Testis (tissue), 3 donors: ENCODE measurements around the gene LACTB. TPM values are rescaled to one million over a fixed set of nuclear protein-coding genes. Genes with fewer than 3 reads are reported as not detected.

Source experiments
- DNase-seq: peaks from one replicate; pipeline ENCODE4 v3.0.0-alpha.2; 2019
- H3K27ac ChIP-seq, 2 donors: fragments of 200-600 bp; sonication (generic); one replicate each; pipeline ENCODE4 v1.5.1; 2019
- H3K27me3 ChIP-seq: fragments of 200-600 bp; sonication (generic); one replicate; pipeline ENCODE4 v1.5.1; 2019
- H3K36me3 ChIP-seq: fragments of 200-600 bp; sonication (generic); one replicate; pipeline ENCODE4 v1.5.1; 2017; ENCODE audit warnings: low read depth; ENCODE audit errors: missing control alignments
- H3K4me1 ChIP-seq: fragments of 200-600 bp; sonication (generic); one replicate; pipeline ENCODE4 v1.5.1; 2019
- H3K4me3 ChIP-seq, 2 donors: fragments of 200-600 bp; sonication (generic); one replicate each; pipeline ENCODE4 v1.5.1; 2017 to 2019
- H3K9me3 ChIP-seq: fragments of 200-600 bp; sonication (generic); one replicate; pipeline ENCODE4 v1.5.1; 2017
- POLR2A ChIP-seq: fragments of 450-650 bp; IDR thresholded peaks from one replicate; pipeline ENCODE4 v1.6.1; 2017; ENCODE audit warnings: antibody characterized with exemption, mild to moderate bottlenecking, moderate library complexity
- WGBS, 2 donors: methylation state at CpG; one replicate each; pipeline ENCODE4 v1.1.5; 2018; 5-methylcytosine and 5-hydroxymethylcytosine counted together
- intact Hi-C: fragments of 100-400 bp; cut with DNase I; formaldehyde crosslinking; loops from one replicate; pipeline ENCODE4 v1.15.1; 2023; ENCODE audit warnings: low total_unique reads
- polyA plus RNA-seq: library from polyadenylated mRNA; stranded (reverse); fragments of 350-450 nt; fragmentation: Illumina TruSeq; extraction: RNeasy Lipid Tissue Mini Kit (QIAGEN cat#74804); gene quantifications from one replicate; pipeline ENCODE4 v1.2.3, GENCODE V29; 2014; ENCODE audit warnings: low read depth, low replicate concordance; ENCODE audit not compliant: insufficient read depth
- total RNA-seq, 2 donors: library from RNA; depleted of rRNA; stranded (reverse); fragments of >200 nt; gene quantifications; one replicate each; pipeline ENCODE4 v1.2.3, GENCODE V29; 2016
- TF ChIP-seq, protein P1 (sequence below), 3 experiments: fragments of 450-650 bp in 2 of 3; fragments of 200-600 bp in 1 of 3; sonication (generic) in 1 of 3; IDR thresholded peaks; one replicate each; pipeline ENCODE4 v1.5.1; 2016 to 2019; ENCODE audit warnings: antibody characterized with exemption in 3 of 3, mild to moderate bottlenecking in 2 of 3, moderate library complexity in 1 of 3

Gene LACTB
- total and polyA plus RNA-seq, 3 donors from 2014 or later: 8.9 to 24.7 (median 17.1) TPM

DNA sequence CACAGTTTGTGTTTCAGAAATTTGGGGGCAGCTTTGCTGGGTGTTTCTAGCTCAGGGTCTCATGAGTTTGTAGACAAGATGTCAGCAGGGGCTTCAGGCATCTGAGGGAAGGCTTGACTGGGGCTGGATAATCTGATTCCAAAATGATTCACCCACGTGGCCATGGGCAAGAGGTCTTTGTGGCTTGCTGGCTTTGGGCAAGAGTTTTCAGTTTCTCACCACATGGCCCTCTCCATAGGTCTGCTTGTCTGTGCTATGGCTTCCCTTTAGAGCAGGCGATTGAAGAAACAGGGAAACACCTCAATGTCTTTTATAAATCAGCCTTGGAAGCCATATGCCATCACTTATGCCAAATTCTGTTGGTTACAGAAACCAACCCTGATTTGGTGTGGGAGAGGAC lies 23.8 kb downstream of the LACTB start:
- intact Hi-C loops: no loop called here
- DNase-seq: no peak
- no peak overlapping the region for H3K27ac ChIP-seq
- no peak overlapping the region for H3K4me3 ChIP-seq
- H3K36me3 ChIP-seq: no peaks in the 10 kb centered on the region
- 97 to 100% methylated on average over 1 to 2 of the region's 2 CpGs for WGBS, 2 donors
- H3K9me3 ChIP-seq: no peaks in the 10 kb centered on the region
- no peaks in the 10 kb centered on the region for H3K4me1 ChIP-seq
- TF ChIP-seq POLR2A: no peak
- TF ChIP-seq, protein P1, sequence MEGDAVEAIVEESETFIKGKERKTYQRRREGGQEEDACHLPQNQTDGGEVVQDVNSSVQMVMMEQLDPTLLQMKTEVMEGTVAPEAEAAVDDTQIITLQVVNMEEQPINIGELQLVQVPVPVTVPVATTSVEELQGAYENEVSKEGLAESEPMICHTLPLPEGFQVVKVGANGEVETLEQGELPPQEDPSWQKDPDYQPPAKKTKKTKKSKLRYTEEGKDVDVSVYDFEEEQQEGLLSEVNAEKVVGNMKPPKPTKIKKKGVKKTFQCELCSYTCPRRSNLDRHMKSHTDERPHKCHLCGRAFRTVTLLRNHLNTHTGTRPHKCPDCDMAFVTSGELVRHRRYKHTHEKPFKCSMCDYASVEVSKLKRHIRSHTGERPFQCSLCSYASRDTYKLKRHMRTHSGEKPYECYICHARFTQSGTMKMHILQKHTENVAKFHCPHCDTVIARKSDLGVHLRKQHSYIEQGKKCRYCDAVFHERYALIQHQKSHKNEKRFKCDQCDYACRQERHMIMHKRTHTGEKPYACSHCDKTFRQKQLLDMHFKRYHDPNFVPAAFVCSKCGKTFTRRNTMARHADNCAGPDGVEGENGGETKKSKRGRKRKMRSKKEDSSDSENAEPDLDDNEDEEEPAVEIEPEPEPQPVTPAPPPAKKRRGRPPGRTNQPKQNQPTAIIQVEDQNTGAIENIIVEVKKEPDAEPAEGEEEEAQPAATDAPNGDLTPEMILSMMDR (IDR thresholded peaks at IDR 0.05): no peak
- no peaks in the 10 kb centered on the region for H3K27me3 ChIP-seq

GRCh38 chr15:63146684-63147083 lies 25.0 kb downstream of the LACTB start:
- intact Hi-C loops: no loop called here
- no peak for DNase-seq
- Histone ChIP-seq H3K4me1 (no peaks in the 10 kb centered on the region), H3K27me3 (no peaks in the 10 kb centered on the region), H3K9me3 (no peaks in the 10 kb centered on the region), H3K27ac (no peak overlapping the region), H3K4me3 (no peak overlapping the region), H3K36me3 (no peaks in the 10 kb centered on the region)
- 79 to 84% methylated on average over 3 of the region's 3 CpGs for WGBS, 2 donors
- no peak for TF ChIP-seq POLR2A
- TF ChIP-seq, protein P1 (IDR thresholded peaks at IDR 0.05): no peak

DNA sequence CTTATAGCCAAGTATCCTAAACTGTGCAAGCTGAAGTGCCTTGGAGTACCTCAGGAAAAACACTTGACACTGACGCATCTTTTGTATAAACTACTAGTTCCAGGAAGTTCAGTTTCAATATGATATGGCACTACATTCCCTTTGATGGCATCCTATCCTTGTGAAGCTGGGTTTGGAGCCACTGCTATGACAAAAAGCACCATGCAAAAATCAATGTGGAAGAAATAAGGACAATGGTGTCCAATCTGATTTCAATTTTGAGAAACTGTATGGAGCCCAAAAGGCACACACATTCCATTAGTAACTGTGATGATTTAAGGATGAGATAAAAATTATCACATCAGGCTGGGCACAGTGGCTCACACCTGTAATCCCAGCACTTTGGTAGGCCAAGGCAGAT lies 30.0 kb downstream of the LACTB start:
- no peak for DNase-seq
- H3K9me3 ChIP-seq: no peaks in the 10 kb centered on the region
- H3K27me3 ChIP-seq: no peaks in the 10 kb centered on the region
- intact Hi-C loops: no loop called here
- 91 to 95% methylated on average over 1 of the region's 1 CpG for WGBS, 2 donors
- H3K27ac ChIP-seq: no peak overlapping the region
- H3K4me3 ChIP-seq: no peak overlapping the region
- TF ChIP-seq, protein P1 (IDR thresholded peaks at IDR 0.05): no peak
- no peak for TF ChIP-seq POLR2A
- H3K4me1 ChIP-seq: peaks cover 5% of the 10 kb centered on the region
- H3K36me3 ChIP-seq: no peaks in the 10 kb centered on the region

GRCh38 chr15:63155486-63155885 lies 33.8 kb downstream of the LACTB start:
- intact Hi-C loops: no loop called here
- 52 to 59% methylated on average over 3 of the region's 3 CpGs for WGBS, 2 donors
- no peaks in the 10 kb centered on the region for H3K36me3 ChIP-seq
- no peaks in the 10 kb centered on the region for H3K27me3 ChIP-seq
- H3K27ac ChIP-seq: no peak overlapping the region
- no peak overlapping the region for H3K4me3 ChIP-seq
- TF ChIP-seq, protein P1 (IDR thresholded peaks at IDR 0.05): no peak
- TF ChIP-seq POLR2A: no peak
- no peaks in the 10 kb centered on the region for H3K9me3 ChIP-seq
- no peak for DNase-seq
- peaks cover 5% of the 10 kb centered on the region for H3K4me1 ChIP-seq

- H3K36me3 ChIP-seq: no peaks in the 10 kb centered on the region
- H3K4me1 ChIP-seq: peaks cover 5% of the 10 kb centered on the region
- WGBS, 2 donors: 3 to 4% methylated on average over 10 of the region's 10 CpGs
- no peak for DNase-seq
- H3K27me3 ChIP-seq: no peaks in the 10 kb centered on the region
- peak overlapping the region; percentile 94 to 95 for H3K4me3 ChIP-seq
- TF ChIP-seq POLR2A: no peak
- TF ChIP-seq, protein P1 (IDR thresholded peaks at IDR 0.05): no peak
- peak overlapping the region; percentile 96 to 99 for H3K27ac ChIP-seq
- intact Hi-C loops: no loop called here
- H3K9me3 ChIP-seq: no peaks in the 10 kb centered on the region
Observed at GRCh38 chr15:63156086-63156710, 34.5 kb downstream of the LACTB start.
